IPS-18c (cell line): ENCODE measurements around the gene PDXDC1.
"Not testable (repeated sequence)": the region's sequence is repeated elsewhere in the genome, so short reads cannot be mapped to it uniquely, and the experiment has no call there.

Experiments used
- H3K4me3 ChIP-seq: 2 replicates; pipeline ENCODE4 v1.7.0; 2013; ENCODE audit warnings: low read depth, mild to moderate bottlenecking, low read length, moderate library complexity; ENCODE audit not compliant: insufficient read depth
- H3K9me3 ChIP-seq: one replicate; pipeline ENCODE4 v1.6.1; 2013; ENCODE audit warnings: mild to moderate bottlenecking, low read length, moderate library complexity; ENCODE audit not compliant: control insufficient read depth, insufficient read depth

PDXDC1 gene

GRCh38 chr16:15028801-15029698 is 54.2 kb downstream of the PDXDC1 start:
- H3K4me3 ChIP-seq, H3K9me3 ChIP-seq: not testable (repeated sequence)

GRCh38 chr16:15029749-15030148 is 54.9 kb downstream of the PDXDC1 start:
- not testable (repeated sequence) for H3K9me3 ChIP-seq, H3K4me3 ChIP-seq

GRCh38 chr16:15031179-15031578 is 56.4 kb downstream of the PDXDC1 start:
- no peak overlapping the region for H3K4me3 ChIP-seq
- no peaks in the 10 kb centered on the region for H3K9me3 ChIP-seq

- H3K4me3 ChIP-seq: no peak overlapping the region
These were observed 56.8 kb downstream of the PDXDC1 start for GRCh38 chr16:15031586-15031985.

GRCh38 chr16:15032547-15033308 is 57.9 kb downstream of the PDXDC1 start:
- Histone ChIP-seq H3K9me3 (no peaks in the 10 kb centered on the region), H3K4me3 (no peak overlapping the region)

More at GRCh38 chr16:15031586-15031985, 56.8 kb downstream of the PDXDC1 start:
- no peaks in the 10 kb centered on the region for H3K9me3 ChIP-seq

- no peaks in the 10 kb centered on the region for H3K9me3 ChIP-seq
- no peak overlapping the region for H3K4me3 ChIP-seq
These were observed 58.5 kb downstream of the PDXDC1 start for GRCh38 chr16:15033309-15033707.

- Histone ChIP-seq H3K4me3 (no peak overlapping the region), H3K9me3 (no peaks in the 10 kb centered on the region)
These were observed 59.7 kb downstream of the PDXDC1 start for GRCh38 chr16:15034266-15035162.

GRCh38 chr16:15035163-15035729 is 60.4 kb downstream of the PDXDC1 start:
- Histone ChIP-seq H3K4me3 (no peak overlapping the region), H3K9me3 (no peaks in the 10 kb centered on the region)

GRCh38 chr16:15037003-15037402 is 62.2 kb downstream of the PDXDC1 start:
- H3K4me3 ChIP-seq: no peak overlapping the region
- no peaks in the 10 kb centered on the region for H3K9me3 ChIP-seq

- no peaks in the 10 kb centered on the region for H3K9me3 ChIP-seq
- no peak overlapping the region for H3K4me3 ChIP-seq
These were observed 62.9 kb downstream of the PDXDC1 start for GRCh38 chr16:15037745-15038144.

GRCh38 chr16:15038689-15039088 is 63.9 kb downstream of the PDXDC1 start:
- Histone ChIP-seq H3K4me3 (no peak overlapping the region), H3K9me3 (no peaks in the 10 kb centered on the region)

- Histone ChIP-seq H3K4me3 (no peak overlapping the region), H3K9me3 (peaks cover 1% of the 10 kb centered on the region)
These were observed 66.6 kb downstream of the PDXDC1 start for GRCh38 chr16:15041271-15042004.

GRCh38 chr16:15043344-15043743 is 68.5 kb downstream of the PDXDC1 start:
- Histone ChIP-seq H3K9me3 (peaks cover 2% of the 10 kb centered on the region), H3K4me3 (no peak overlapping the region)

- H3K9me3 ChIP-seq: peaks cover 2% of the 10 kb centered on the region
- H3K4me3 ChIP-seq: no peak overlapping the region
These were observed 69.5 kb downstream of the PDXDC1 start for GRCh38 chr16:15044286-15044685.

GRCh38 chr16:15045270-15045669 is 70.4 kb downstream of the PDXDC1 start:
- not testable (repeated sequence) for H3K9me3 ChIP-seq, H3K4me3 ChIP-seq

- Histone ChIP-seq H3K9me3 (peaks cover 2% of the 10 kb centered on the region), H3K4me3 (no peak overlapping the region)
These were observed 72.0 kb downstream of the PDXDC1 start for GRCh38 chr16:15046692-15047376.
